Panc1 (cell line): ENCODE measurements around the gene SHISA9. TPM values are rescaled to one million over a fixed set of nuclear protein-coding genes. Genes with fewer than 3 reads are reported as not detected.

Experiments used
- ATAC-seq: fragments of 200-7000 bp; cut with Tn5 transposase; 2 replicates; pipeline ENCODE4 v1.9.1; 2020; ENCODE audit warnings: mild to moderate bottlenecking, moderate library complexity
- BruUV-seq: library from RNA; stranded (reverse); fragments of 400-500 nt; replicated peaks from 2 replicates; lab custom pipeline; 2021; lab: Mats Ljungman, UMichigan
- CTCF ChIA-PET: fragments of 300-600 bp; sonication (Branson Sonifier 250); formaldehyde crosslinking; loops from one replicate; lab custom pipeline; 2022; ENCODE audit warnings: antibody characterized with exemption; lab: Charles Lee
- POLR2A ChIA-PET: fragments of 300-600 bp; sonication (Branson Sonifier 250); formaldehyde crosslinking; loops from one replicate; lab custom pipeline; 2022; ENCODE audit warnings: antibody characterized with exemption; lab: Charles Lee
- DNase-seq: peaks from one replicate; pipeline ENCODE4 v3.0.0-alpha.2; 2010; ENCODE audit warnings: low read depth, low spot score
- H3K27ac ChIP-seq: 2 replicates; pipeline ENCODE4 v1.5.1; 2011; ENCODE audit warnings: mild to moderate bottlenecking, low read length, inconsistent platforms
- H3K27me3 ChIP-seq: fragments of 200-500 bp; sonication (Bioruptor generic); 2 replicates; pipeline ENCODE4 v1.6.0; 2014; ENCODE audit warnings: low read length, inconsistent platforms; ENCODE audit not compliant: control insufficient read depth, insufficient read depth
- H3K36me3 ChIP-seq: fragments of 200-500 bp; sonication (Bioruptor generic); 2 replicates; pipeline ENCODE4 v1.5.1; 2014; ENCODE audit warnings: inconsistent platforms, mild to moderate bottlenecking, low read length, moderate library complexity; ENCODE audit not compliant: control insufficient read depth, insufficient read depth
- H3K4me1 ChIP-seq: 2 replicates; pipeline ENCODE4 v1.5.1; 2011; ENCODE audit warnings: inconsistent platforms, mild to moderate bottlenecking, low read length, moderate library complexity; ENCODE audit not compliant: control insufficient read depth, insufficient read depth
- H3K4me3 ChIP-seq, 2 experiments: 2 replicates each; pipeline ENCODE4 v1.5.1; 2011 to 2012; ENCODE audit warnings: low read depth in 2 of 2, low read length in 2 of 2, mild to moderate bottlenecking in 2 of 2, inconsistent platforms in 1 of 2, moderate library complexity in 1 of 2
- H3K9me3 ChIP-seq: fragments of 200-500 bp; sonication (Bioruptor generic); 2 replicates; pipeline ENCODE4 v1.5.1; 2014; ENCODE audit warnings: low read depth, mild to moderate bottlenecking, inconsistent platforms, low read length, moderate library complexity; ENCODE audit not compliant: control insufficient read depth, insufficient read depth
- POLR2AphosphoS5 ChIP-seq: IDR thresholded peaks from 2 replicates; pipeline ENCODE4 v1.6.1; 2012; ENCODE audit warnings: mild to moderate bottlenecking, low read depth, low read length, moderate library complexity
- SIN3A ChIP-seq: IDR thresholded peaks from 2 replicates; pipeline ENCODE4 v1.6.1; 2012; ENCODE audit warnings: low read depth, mild to moderate bottlenecking, low read length, moderate library complexity, borderline replicate concordance; ENCODE audit not compliant: insufficient read depth
- TCF7L2 ChIP-seq: IDR thresholded peaks from 2 replicates; pipeline ENCODE4 v1.6.1; 2011; ENCODE audit warnings: mild to moderate bottlenecking, low read depth, low read length, inconsistent platforms
- in situ Hi-C: cut with HindIII; loops from 2 replicates; pipeline ENCODE4 v1.10.0; 2016; ENCODE audit warnings: low sequenced_read_pairs, low pct_unique_long_range_greater_than_20kb
- intact Hi-C: fragments of 100-400 bp; cut with micrococcal nuclease; formaldehyde crosslinking; loops from one replicate; pipeline ENCODE4 v1.10.0; 2022; ENCODE audit not compliant: unreplicated experiment
- total RNA-seq: library from RNA; stranded (reverse); gene quantifications from one replicate; pipeline ENCODE4 v1.2.1, GENCODE V29; 2021; ENCODE audit not compliant: unreplicated experiment
- TF ChIP-seq, protein P1 (sequence below), 2 experiments: IDR thresholded peaks; 2 replicates each; pipeline ENCODE4 v1.6.1; 2011 to 2012; ENCODE audit warnings: low read depth in 2 of 2, control low read depth in 1 of 2, low read length in 1 of 2, mild to moderate bottlenecking in 1 of 2, moderate library complexity in 1 of 2; ENCODE audit not compliant: insufficient read depth in 1 of 2
- TF ChIP-seq, protein P2 (sequence below): fragments of 450-650 bp; IDR thresholded peaks from 2 replicates; pipeline ENCODE4 v1.5.1; 2017; ENCODE audit warnings: mild to moderate bottlenecking

The SHISA9 gene
- total RNA-seq, 1 experiment from 2014 or later = 0.10 TPM

DNA sequence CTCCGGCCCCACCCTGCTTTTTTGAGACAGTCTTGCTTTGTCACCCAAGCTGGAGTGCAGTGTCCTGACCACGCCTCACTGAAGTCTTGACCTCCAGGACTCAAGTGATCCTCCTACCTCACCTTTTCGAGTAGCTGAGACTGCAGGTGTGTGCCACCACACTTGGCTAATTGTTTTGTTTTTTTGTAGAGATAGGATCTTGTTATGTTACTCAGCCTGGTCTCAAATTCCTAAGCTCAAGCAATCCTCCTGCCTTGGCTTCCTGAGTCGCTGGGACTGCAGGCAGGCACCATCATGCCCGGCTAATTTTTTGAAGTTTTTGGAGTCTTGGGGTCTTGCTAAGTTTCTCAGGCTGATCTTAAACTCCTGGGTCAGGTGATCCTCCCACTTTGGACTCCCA is 206.7 kb downstream of the SHISA9 start:
- CTCF ChIA-PET = no interaction called here
- no peaks in the 10 kb centered on the region for H3K27me3 ChIP-seq
- H3K27ac ChIP-seq = no peak overlapping the region
- ATAC-seq (no peak), DNase-seq (no peak)
- H3K4me3 ChIP-seq = no peak overlapping the region
- TF ChIP-seq TCF7L2 (no peak), POLR2AphosphoS5 (no peak), SIN3A (no peak)
- TF ChIP-seq, protein P1, sequence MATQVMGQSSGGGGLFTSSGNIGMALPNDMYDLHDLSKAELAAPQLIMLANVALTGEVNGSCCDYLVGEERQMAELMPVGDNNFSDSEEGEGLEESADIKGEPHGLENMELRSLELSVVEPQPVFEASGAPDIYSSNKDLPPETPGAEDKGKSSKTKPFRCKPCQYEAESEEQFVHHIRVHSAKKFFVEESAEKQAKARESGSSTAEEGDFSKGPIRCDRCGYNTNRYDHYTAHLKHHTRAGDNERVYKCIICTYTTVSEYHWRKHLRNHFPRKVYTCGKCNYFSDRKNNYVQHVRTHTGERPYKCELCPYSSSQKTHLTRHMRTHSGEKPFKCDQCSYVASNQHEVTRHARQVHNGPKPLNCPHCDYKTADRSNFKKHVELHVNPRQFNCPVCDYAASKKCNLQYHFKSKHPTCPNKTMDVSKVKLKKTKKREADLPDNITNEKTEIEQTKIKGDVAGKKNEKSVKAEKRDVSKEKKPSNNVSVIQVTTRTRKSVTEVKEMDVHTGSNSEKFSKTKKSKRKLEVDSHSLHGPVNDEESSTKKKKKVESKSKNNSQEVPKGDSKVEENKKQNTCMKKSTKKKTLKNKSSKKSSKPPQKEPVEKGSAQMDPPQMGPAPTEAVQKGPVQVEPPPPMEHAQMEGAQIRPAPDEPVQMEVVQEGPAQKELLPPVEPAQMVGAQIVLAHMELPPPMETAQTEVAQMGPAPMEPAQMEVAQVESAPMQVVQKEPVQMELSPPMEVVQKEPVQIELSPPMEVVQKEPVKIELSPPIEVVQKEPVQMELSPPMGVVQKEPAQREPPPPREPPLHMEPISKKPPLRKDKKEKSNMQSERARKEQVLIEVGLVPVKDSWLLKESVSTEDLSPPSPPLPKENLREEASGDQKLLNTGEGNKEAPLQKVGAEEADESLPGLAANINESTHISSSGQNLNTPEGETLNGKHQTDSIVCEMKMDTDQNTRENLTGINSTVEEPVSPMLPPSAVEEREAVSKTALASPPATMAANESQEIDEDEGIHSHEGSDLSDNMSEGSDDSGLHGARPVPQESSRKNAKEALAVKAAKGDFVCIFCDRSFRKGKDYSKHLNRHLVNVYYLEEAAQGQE (IDR thresholded peaks at IDR 0.05; ENCODE audit: insufficient read depth in 1 of 2, low read depth in 2 of 2, low read length in 1 of 2) = no peak
- TF ChIP-seq, protein P2, sequence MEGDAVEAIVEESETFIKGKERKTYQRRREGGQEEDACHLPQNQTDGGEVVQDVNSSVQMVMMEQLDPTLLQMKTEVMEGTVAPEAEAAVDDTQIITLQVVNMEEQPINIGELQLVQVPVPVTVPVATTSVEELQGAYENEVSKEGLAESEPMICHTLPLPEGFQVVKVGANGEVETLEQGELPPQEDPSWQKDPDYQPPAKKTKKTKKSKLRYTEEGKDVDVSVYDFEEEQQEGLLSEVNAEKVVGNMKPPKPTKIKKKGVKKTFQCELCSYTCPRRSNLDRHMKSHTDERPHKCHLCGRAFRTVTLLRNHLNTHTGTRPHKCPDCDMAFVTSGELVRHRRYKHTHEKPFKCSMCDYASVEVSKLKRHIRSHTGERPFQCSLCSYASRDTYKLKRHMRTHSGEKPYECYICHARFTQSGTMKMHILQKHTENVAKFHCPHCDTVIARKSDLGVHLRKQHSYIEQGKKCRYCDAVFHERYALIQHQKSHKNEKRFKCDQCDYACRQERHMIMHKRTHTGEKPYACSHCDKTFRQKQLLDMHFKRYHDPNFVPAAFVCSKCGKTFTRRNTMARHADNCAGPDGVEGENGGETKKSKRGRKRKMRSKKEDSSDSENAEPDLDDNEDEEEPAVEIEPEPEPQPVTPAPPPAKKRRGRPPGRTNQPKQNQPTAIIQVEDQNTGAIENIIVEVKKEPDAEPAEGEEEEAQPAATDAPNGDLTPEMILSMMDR = no peak
- no peaks in the 10 kb centered on the region for H3K4me1 ChIP-seq
- no peaks in the 10 kb centered on the region for H3K9me3 ChIP-seq
- POLR2A ChIA-PET = no interaction called here
- BruUV-seq = no TSS peak
- H3K36me3 ChIP-seq = no peaks in the 10 kb centered on the region
- intact Hi-C loops = no loop called here
- in situ Hi-C loops = no loop called here

DNA sequence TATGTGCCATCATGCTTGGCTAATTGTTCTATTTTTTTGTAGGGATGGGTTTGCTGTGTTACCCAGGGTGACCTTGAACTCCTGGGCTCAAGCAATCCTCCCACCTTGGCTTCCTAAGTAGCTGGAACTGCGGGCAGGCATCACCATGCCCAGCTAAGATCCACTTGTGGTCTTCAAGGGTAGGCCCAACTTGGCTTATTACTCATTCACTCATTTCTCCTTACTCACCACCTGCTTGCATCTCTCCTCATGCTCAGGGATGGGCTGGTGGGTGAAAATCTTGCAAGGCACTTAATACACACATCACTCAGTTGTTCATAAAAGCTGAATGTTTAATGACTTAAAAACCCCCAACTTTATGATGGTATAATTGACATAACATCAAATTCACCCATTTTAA is 207.8 kb downstream of the SHISA9 start:
- no peak for DNase-seq
- no TSS peak for BruUV-seq
- H3K4me1 ChIP-seq = no peaks in the 10 kb centered on the region
- H3K4me3 ChIP-seq = no peak overlapping the region
- in situ Hi-C loops = no loop called here
- ChIA-PET CTCF (no interaction called here), POLR2A (no interaction called here)
- intact Hi-C loops = no loop called here
- H3K36me3 ChIP-seq = no peaks in the 10 kb centered on the region
- H3K9me3 ChIP-seq = no peaks in the 10 kb centered on the region
- no peak for ATAC-seq
- TF ChIP-seq, protein P1 (IDR thresholded peaks at IDR 0.05; ENCODE audit: insufficient read depth in 1 of 2, low read depth in 2 of 2, low read length in 1 of 2) = no peak
- TF ChIP-seq POLR2AphosphoS5 = no peak
- TF ChIP-seq, protein P2 = no peak
- TF ChIP-seq SIN3A = no peak
- TF ChIP-seq TCF7L2 = no peak
- no peaks in the 10 kb centered on the region for H3K27me3 ChIP-seq
- no peak overlapping the region for H3K27ac ChIP-seq
